ENCODE results near the gene RNF220. TPM values are rescaled to one million over a fixed set of nuclear protein-coding genes. Genes with fewer than 3 reads are reported as not detected.

The RNF220 gene
- total and polyA plus RNA-seq, 2 of the 13 experiments (the other 11 are each of a cell fraction or from before 2014, with no cell fraction given), result 48.2 to 72.1 TPM

DNA sequence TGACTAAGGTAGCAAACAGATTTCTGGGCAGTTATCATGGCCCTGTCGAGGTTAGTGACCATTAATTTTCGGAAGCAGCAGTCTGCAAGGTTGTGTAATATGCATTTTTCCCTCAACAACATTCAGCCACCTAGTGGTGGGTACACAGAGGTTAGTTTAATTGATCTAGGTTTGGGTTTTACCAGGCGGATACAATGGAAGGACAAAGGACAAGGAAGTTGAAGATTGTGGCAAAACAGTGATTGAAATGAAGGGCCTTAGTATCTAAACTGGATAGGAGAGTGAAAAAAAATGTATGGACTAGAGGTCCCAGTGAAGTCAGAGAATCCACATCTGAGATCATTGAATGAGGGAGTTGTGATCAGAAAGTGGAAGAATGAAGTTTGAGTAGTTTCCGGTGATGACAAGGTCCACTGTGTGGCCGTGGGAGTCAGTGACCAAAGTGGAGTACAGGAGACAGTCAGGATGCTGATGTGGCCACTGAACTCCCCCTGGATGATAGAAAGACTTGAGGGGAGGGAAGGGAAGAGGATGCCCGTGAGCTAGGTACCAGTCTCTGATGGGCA is 272.2 kb downstream of the RNF220 start (continued):
- TF ChIP-seq ZKSCAN5 (CRISPR knock-in tag; IDR thresholded peaks at IDR 0.05) (no peak), MLX (CRISPR knock-in tag; IDR thresholded peaks at IDR 0.05) (no peak), RARG (CRISPR knock-in tag; IDR thresholded peaks at IDR 0.05; ENCODE audit: low read depth) (no peak), ZNF12 (CRISPR knock-in tag; IDR thresholded peaks at IDR 0.05) (no peak), FOXK1 (CRISPR knock-in tag; IDR thresholded peaks at IDR 0.05; ENCODE audit: borderline replicate concordance, low read depth) (peak; percentile 51; the same call in 1 of the 2 replicates), SAP130 (CRISPR knock-in tag; IDR thresholded peaks at IDR 0.05; ENCODE audit: low read depth) (peak; percentile 63), MIER2 (CRISPR knock-in tag; IDR thresholded peaks at IDR 0.05) (no peak), NCOA2 (CRISPR knock-in tag; IDR thresholded peaks at IDR 0.05) (no peak; the same call in 1 of the 2 replicates), ZNF609 (CRISPR knock-in tag; IDR thresholded peaks at IDR 0.05; ENCODE audit: borderline replicate concordance) (no peak), LCORL (IDR thresholded peaks at IDR 0.05) (peak; percentile 53; the same call in 1 of the 2 replicates), LCORL (CRISPR knock-in tag; IDR thresholded peaks at IDR 0.05) (peak; percentile 60; the same call in 1 of the 2 replicates), ZNF644 (CRISPR knock-in tag; IDR thresholded peaks at IDR 0.05; ENCODE audit: low read depth) (peak; percentile 67; the same call in 1 of the 2 replicates), ZNF775 (CRISPR knock-in tag; IDR thresholded peaks at IDR 0.05; ENCODE audit: borderline replicate concordance) (no peak), TCF12 (IDR thresholded peaks at IDR 0.05) (no peak), TCF12 (CRISPR knock-in tag; IDR thresholded peaks at IDR 0.05) (no peak), SIX4 (CRISPR knock-in tag; IDR thresholded peaks at IDR 0.05) (no peak), POGK (CRISPR knock-in tag; conservative IDR thresholded peaks at IDR 0.05) (no peak), SIN3B (IDR thresholded peaks at IDR 0.05; ENCODE audit: low read length) (no peak)
- TF ChIP-seq, protein P1, sequence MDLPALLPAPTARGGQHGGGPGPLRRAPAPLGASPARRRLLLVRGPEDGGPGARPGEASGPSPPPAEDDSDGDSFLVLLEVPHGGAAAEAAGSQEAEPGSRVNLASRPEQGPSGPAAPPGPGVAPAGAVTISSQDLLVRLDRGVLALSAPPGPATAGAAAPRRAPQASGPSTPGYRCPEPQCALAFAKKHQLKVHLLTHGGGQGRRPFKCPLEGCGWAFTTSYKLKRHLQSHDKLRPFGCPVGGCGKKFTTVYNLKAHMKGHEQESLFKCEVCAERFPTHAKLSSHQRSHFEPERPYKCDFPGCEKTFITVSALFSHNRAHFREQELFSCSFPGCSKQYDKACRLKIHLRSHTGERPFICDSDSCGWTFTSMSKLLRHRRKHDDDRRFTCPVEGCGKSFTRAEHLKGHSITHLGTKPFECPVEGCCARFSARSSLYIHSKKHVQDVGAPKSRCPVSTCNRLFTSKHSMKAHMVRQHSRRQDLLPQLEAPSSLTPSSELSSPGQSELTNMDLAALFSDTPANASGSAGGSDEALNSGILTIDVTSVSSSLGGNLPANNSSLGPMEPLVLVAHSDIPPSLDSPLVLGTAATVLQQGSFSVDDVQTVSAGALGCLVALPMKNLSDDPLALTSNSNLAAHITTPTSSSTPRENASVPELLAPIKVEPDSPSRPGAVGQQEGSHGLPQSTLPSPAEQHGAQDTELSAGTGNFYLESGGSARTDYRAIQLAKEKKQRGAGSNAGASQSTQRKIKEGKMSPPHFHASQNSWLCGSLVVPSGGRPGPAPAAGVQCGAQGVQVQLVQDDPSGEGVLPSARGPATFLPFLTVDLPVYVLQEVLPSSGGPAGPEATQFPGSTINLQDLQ (CRISPR knock-in tag; IDR thresholded peaks at IDR 0.05), result no peak
